DMS114 treated with DMSO at 0.1 percent for 48 hours (cell line): ENCODE results near the gene CARD9.

Experiments
- DNase-seq: peaks from one replicate; lab custom pipeline; 2025; ENCODE audit not compliant: unreplicated experiment; lab: John Stamatoyannopoulos, UW

Gene CARD9

DNA sequence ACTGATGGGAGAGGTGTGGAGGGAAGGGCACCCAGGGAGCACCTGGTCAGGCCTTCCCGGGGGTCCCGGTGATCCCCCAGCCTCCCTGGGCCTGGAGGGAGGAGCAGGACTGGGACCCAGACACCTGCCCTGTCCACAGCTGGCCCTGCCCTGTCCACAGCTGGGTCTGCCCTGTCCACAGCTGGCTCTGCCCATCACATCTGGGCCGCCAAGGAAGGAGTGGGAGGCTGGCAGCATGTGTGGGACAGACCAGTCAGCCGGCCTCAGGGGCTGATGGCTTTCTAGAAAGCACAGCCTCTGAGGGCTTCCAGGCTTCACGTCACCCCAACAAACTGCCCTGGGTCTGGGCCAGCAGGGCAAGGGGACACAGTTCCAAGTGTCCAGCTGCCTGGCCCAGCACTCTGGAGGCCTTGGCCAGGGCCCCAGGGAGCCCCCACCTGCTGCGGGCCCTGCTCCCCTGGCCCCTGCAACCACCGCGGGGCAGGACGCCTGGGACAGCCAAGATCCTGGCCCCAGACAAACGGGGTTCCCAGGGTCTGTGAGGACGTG, 22.1 kb downstream of the CARD9 start:
- DNase-seq, result no peak

GRCh38 chr9:136349546-136349945, 23.9 kb downstream of the CARD9 start:
- no peak for DNase-seq

DNA sequence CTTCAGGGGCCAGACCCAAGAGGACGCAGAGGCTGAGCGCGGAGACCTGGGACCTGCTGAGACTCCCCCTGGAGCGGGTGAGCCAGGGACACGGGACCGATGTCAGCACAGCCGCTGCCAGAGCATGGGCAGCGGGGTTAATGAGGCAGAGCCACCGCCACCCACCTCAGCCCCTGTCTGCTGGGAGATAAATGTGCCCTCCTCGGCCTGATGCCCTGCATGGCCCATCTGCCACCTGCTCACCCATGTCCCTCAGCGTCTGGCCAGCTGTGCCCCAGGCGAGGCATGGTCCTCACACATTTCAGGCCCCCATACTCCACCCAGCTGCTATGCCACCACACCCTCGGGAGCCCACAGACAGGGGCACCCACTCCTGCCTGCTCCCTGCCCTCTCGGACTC, 24.8 kb downstream of the CARD9 start:
- no peak for DNase-seq

DNA sequence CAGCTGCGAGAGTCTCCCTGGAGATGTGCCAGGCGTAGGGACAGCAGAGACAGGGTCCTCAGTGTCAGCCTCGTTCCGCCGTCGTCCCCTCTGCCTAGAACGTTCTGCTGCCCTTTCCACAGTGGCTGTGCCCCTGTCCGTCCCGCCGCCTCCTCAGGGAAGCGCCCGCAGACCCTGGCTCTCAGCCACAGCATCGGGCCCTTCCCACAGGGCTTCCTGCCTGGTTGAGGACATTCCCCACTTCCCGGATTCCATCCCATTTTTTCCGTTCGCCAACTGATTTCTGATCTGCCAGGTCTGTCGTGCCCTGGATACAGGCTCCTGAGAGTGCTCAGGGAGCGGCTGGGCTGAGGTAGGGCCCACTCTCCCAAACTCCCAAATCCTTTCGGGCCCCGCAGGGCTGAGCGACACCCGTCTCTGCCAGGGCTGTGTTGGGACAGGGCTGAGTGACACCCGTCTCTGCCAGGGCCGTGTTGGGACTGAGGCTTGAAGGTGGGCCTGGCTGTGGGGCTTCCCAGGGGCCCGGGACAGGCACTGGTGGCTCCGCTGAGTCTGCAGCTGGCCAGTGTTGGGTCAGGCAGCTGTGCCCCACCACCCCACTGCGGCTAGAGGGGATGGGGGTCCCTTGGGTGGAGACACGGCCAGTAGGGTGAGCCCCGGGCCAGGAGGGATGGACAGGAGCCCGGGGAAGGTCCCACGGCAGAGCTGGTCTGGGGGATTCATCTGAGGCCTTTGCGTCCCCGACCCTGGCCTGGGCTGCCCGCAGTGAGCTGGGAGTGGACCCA, 25.8 kb downstream of the CARD9 start:
- DNase-seq, result no peak

GRCh38 chr9:136346927-136347465, 26.5 kb downstream of the CARD9 start:
- no peak for DNase-seq

DNA sequence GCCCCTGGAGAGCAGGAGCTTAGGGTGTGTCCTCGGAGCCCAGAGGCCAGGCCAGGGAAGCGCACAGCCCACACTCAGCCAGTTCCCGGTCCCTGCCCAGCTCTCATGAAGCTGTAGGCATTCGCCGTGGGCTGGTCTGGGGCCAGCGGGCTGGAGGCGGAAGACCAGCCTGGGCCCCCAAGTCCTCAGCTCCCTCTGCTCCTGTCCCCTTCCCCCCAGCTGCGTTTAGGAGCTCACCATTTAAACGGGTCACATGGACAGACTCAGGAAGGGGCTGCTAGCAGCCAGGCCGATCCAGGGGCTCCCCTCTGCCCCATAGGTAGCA, 27.4 kb downstream of the CARD9 start:
- no peak for DNase-seq

- DNase-seq, result no peak
Observed at GRCh38 chr9:136345281-136346156, 27.9 kb downstream of the CARD9 start.

DNA sequence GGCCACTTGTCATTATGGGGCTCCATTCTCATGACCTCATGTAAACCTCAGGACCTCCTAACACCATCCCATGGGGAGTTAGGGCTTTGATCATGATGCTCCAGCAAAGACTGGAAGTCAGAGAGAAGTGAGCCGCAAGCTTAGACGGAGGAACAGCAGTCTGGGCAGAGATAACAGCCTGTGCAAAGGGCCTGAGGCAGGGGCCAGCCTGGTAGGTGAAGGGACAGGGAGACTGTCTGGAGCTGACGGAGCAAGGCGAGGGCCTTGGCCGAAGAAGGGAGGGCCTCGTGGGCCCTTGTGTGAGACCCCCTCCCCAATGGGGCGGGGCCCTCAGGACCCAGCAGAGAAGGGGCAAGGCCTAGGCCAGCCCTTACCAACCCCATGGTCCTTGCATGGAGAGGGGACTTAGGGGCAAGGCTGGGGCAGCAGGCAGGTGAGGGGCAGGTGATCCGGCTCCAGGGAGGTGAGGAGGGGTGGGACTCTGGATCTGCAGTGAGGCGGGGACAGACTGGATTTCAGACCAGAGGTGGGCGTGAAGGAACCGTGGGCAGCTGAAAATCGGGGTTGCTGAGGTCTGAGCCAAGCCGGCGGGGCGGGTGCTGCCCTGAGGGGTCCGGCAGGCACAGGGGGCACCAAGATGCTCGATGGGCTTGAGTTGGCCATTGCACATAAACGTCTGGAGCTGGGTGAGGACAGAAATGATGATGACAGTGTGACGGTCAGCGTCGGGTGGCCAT, 28.8 kb downstream of the CARD9 start:
- no peak for DNase-seq

DNA sequence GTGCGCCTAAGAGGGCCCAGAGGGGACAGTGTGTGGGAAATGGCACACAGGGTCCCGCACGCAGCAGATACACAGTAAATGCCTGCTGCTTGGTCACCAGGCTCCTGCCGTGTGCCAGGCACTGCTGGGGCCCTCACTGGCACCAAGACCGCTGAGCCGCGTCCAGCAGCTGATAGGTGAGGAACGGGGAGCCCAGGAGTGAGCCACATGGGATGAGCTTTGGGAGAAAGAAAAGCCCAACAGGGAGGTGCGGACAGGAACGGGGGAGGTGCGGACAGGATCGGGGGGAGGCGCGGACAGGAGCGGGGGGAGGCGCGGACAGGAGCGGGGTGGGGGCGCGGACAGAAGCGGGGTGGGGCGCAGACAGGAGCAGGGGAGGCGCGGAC, 29.6 kb downstream of the CARD9 start:
- no peak for DNase-seq

DNA sequence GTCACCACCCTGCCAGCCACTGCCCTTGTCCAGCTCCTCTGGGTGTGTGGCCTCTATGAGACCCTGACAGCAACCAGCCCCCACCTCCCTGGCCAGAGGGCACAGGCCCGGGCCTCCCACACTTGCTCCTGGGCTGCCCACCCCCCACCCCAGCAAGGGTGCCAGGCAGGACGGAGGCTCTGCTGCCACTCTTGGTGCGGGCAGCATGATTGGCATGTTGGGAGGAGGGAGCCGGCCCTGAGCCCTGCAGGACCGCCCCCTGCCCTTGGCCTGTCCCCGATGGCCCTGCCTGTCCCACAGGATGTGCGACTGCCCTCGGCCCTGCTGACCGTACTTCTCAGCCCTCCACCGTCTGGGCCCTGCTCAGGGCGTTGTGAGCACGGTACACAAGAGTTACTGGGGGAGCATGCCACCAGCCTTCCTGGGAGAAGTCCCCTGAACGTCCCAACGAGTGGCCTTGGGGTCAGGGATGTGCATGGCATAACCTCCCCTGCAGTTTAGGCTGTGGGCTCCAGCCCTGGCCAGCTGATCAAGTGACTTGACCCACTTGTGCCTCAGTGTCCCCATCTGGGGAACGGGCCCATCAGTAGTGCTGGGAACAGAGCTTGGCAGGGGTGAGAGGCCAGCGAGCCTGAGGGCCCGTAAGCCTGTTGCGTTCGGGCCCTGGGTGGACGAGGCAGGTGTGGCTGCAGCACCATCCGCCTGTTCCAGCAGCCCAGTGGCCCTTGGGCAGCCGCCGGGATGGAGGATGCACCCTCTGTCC, 30.2 kb downstream of the CARD9 start:
- no peak for DNase-seq

- DNase-seq, result no peak
Observed at GRCh38 chr9:136342181-136343120, 31.0 kb downstream of the CARD9 start.

DNA sequence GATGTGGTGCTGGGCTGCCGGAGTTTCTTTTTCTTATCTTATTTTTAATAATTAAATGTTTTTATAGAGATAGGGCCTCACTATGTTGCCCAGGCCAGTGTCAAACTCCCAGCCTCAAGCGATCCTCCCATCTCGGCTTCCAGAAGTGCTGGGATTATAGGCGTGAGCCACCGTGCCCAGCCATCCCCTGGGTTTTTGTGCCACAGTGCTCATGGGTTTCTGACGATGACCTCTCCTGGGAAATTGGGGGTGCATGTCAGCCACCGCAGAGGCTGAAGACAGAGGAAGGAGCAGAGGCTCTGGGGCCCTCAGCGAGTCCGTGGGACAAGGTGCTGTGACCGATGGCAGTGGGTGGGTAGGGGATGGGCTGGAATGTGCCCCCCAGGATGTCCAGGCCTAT, 31.7 kb downstream of the CARD9 start:
- DNase-seq, result no peak

- DNase-seq, result no peak
Observed at GRCh38 chr9:136341042-136341655, 32.3 kb downstream of the CARD9 start.

- no peak for DNase-seq
Observed at GRCh38 chr9:136340356-136341041, 33.0 kb downstream of the CARD9 start.

- DNase-seq, result no peak
Observed at GRCh38 chr9:136339958-136340310, 33.5 kb downstream of the CARD9 start.

DNA sequence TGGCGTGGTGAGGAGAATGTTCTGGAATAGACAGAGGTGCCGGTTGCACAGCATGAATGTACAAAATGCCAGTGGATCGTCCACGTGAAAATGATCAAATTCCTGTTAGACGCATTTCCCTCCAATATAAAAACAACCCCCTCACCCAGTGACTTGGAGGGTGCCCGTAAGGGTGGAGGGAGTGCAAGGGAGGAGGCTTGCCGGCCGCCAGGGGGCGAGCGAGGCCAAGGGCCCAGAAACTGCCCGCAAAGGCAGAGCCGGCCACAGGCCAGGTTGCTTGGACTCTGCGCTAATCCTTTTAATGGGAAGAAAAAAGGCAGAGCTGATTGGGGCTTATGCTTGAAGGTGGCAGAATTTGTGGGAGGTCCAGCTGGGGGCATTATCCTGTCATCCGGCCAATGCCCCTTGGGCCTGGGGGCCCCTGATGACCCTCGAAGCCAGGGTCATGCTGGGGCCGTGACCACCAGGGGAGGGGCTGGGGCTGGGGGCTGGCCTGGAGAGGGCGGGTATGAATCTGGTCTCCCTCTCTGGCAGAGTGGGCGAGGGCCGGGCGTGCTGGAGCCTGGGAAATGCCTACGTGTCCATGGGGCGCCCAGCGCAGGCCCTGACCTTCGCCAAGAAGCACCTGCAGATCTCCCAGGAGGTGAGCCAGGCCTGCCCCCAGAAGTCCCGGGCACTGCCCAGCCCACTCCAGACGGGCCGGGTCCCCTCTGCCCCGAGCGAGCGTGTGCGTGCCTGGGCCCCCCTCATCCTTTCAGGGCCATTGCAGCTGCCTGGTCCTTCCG, 34.1 kb downstream of the CARD9 start:
- DNase-seq, result peak; percentile 24

- DNase-seq, result no peak
Observed at GRCh38 chr9:136338511-136338910, 35.0 kb downstream of the CARD9 start.
